GM19043 (cell line): ENCODE measurements around the gene TRNT1.
A peak's percentile ranks its signal among the peaks of the same experiment; 100 is the strongest.

Experiments used
- ATAC-seq: cut with Tn5 transposase; IDR thresholded peaks from one replicate; pipeline ENCODE4 v1.9.1; 2021; ENCODE audit warnings: low read depth; ENCODE audit not compliant: unreplicated experiment

Gene TRNT1

DNA sequence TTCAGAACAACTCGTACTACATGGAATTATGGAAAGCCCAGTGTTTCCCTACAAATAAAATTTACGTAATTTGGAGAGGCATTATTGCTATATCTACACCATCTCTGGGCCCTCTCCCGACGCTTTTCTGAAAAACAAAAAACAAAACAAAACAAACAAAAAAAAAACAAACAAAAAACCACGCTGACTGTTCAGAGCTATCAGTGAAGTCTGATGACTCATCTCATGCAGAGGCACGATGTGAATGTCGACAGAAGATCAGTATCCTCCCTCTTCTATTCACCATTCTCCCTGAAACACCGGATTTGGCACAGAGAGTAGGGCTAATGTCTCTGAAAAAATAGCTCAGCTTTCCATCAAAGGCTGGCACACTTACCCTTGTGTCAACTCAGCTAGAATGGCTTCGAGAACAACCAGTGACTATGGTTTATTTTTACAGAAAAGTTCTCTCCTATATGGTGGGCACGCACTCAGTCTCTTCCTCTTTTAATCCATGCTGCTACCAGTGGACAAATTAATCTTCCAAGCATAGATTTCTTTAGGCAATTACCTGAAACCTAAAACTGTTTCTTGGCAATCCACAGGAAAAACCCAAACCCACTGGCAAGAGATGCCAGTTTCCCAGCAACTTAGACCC lies 51.2 kb downstream of the TRNT1 start:
- ATAC-seq: no peak

DNA sequence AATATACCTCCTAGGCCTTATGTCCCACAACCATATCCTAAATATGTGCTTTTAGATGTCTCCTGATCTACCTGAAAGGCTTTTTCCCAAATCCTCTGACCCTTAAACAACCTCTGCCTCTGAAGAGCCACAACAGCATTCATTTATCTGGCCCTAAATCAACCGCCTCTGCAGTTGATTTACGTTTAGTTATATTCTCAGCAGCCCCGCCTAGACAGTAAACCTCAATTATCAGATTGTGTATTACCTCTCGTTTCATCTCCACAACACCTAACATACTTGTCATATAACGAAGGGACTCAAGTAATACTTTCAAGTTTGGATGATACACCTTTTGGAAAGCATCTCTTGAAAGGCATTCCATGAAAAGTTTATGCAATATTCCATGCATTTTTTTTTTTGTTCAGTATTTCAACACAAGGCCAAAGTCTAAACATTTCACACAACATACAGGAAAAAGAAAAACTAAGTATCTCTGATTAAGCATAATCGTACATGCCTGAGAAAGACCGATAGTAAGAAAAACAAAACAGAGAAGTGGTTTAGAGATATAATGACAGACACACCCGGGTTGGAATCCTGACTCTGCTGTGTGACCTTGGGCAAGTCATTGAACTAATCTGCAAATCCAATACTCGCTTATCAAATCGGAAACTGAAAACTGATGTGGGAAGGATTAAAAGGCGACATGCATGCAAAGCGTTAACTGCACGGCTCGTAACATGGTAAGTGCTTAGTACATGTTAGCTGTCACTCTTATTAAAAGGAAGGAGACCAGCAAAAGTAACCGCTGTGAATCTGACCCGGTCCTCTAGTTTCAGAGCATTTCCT lies 52.0 kb downstream of the TRNT1 start:
- no peak for ATAC-seq

DNA sequence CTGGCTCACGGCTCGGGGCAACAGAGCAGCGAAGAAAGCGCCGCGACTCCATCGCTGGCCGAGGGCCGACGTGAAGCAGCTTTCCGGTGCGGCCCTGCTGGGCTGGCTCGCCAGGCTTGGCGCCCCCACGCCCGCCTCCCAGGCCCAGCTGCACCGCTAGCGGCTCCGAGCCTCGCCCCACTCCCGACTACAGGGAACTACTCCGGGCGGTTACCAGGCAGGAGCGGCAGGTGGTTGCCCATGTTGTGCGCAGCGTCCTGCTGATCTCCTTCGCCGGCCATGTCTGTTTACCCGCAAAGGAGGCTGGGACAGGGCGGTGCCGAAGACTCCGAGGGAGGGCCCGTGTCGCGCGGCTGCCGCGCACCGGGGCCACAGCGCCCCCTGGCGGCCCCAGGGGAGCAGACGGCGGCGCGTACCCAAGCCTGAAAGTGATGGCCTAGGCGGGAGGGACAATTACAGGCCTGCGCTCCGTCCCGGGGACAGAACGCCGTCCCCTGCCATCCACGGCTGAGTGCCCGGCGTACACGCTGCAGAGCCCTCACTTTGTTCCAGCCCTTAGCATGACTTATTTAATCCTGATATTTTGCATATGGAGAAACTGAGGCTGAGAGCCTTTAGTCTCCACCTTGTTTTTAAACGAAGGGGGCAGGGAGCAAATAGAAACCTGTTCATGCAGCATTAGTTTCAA lies 52.8 kb downstream of the TRNT1 start, which contains the start of gene CRBN:
Gene CRBN, minus strand, starts transcription at position 285 of the 688 bp plus-strand sequence. Its CDS starts 4 bp downstream, at position 281.
- peak; percentile 98 for ATAC-seq

DNA sequence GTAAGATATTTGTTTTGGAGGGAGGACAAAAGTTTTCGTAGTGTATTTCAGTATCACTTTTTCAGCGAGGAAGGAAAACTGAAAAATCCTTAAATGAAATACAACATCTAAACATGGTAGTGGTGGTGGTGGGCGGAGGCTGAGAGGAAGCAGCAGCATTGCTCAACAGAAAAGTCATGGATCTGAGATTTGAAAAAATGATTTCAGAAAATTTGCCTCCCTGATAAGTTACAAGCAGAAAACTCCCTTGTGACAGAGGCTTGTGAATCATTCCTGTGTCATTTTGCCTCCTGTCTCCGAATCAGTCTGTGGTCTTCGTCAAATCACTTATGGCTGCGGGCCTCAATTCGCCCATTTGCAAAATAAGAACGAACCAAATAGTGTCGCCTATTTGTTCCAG lies 53.7 kb downstream of the TRNT1 start:
- ATAC-seq: no peak

DNA sequence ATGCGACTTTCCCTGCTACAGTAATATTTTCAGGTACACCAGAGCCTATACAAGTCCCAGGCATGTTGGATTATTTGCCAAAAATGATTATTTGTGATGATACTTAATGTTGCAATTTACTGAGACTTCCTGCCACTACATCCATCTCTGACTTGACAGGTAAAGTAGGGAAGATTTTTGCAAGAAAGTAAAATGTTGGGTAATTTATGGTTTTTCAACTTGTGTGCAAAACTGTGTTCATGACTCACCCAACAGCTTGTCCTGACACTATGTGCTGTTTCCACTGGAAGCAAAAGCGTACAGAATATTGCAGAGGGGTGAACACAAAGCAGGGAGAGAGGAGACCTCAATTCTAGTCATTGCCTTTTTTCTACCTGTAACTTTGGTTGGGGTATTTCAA lies 58.1 kb downstream of the TRNT1 start:
- ATAC-seq: no peak

DNA sequence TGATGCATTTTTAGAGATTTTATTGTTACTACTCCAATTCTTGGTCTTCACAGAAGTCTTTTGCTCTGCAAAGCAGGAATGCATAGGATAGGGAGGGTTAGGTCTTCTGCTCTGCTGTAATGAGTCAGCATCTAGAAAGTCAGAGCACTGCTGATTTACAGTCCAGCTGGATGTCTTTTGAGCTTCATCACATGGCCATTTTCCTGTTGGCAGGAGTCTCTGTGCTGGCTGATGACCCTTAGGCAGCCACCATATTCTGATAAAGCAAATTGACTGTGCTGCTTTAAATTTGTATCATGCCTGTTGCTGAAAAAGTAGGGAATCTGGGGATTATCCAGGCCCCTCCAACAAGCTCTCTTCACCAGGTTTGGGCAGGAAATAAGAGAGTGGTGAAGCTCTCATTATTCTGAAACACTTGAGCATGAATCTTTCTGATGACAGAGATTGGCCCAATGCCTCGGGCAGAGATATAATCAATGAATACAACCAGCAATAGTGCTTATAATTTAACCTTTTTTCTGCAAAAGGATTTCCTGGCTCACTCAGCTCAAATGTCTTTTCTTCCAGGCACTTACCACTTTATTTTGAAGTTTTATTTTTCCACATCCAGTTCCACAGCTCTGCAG lies 62.5 kb downstream of the TRNT1 start:
- no peak for ATAC-seq

DNA sequence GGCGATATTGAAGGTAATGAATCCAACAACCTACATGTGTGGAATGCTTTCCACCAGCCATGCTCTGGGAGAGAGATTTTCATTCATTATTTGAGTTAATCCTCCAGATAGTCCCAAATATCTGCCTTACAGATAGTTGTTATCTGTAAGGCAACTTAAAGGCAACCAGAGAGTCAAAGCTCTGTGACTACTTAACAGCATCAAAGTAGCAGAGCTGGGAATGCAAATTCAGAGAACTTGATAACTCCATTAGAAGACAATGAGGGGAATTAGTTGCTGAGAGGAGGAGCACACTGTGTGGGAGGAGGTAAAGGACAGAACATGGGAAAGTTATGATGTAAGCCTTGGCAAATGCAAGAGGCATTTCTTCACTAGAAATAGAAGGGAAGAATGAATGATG lies 63.2 kb downstream of the TRNT1 start:
- ATAC-seq: no peak

DNA sequence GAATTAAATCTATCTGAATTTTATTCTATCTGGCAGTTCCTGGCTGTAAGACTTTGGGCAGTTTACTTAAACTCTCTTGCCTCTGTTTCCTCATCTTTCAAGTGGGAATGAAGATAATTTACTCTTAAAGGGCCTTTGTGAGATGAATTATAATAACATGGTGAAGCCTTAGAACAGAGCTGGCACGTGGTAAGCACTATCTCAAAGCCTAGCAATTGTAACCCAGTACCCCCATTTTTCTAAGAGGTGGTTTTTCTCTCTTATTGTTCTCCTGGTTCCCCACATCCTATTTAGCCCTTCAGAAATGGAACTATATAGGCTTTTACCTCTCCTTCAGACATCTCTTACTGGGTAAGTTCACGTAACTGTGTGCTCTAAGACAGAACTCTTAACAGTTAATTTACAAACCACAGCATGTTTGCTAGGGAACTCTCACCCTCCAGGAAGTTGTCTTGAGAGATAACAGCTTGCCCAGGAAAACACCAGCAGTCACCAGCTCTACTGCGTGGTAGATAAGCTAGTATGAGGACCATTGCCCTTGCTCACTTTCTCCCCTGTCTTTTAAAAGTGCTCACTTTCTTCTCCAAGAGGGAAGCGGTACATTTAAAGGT lies 65.0 kb downstream of the TRNT1 start:
- no peak for ATAC-seq

DNA sequence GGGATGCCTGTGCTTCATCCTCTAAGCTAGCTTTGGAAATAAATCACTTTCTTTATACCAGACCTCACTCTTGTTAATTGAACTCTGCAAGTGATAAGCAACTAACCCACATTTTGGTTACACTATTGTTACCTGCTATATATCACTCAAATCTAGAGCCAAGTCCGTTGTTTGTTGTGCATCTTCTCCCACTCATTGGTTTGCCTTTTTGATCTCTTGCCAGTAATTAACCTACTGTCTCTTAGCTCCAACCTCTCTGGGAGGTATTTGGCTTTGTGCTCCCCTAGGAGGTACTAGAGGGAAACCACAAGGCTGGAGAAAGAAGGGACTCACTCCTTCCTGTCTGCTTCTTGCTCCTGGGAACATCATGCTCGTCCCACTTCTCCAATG lies 65.5 kb downstream of the TRNT1 start:
- no peak for ATAC-seq

DNA sequence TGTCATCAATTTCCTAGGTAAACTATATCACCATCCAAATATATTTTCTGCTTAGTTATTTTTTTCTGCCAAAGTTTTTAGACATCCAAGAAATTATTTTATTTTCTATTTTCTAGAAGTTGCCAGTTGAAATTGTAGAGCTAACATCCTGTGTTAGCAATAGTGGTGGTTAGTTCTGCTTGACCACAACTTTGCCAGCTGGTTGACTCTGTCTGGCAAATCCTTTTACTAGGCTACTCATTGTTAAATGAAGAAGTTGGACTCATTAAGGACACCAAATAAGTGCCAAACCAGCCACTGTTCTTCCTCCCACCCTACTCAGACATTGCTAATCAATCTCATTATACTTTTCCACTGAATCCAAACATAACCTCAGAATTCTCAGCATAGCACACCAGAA lies 68.1 kb downstream of the TRNT1 start:
- no peak for ATAC-seq

DNA sequence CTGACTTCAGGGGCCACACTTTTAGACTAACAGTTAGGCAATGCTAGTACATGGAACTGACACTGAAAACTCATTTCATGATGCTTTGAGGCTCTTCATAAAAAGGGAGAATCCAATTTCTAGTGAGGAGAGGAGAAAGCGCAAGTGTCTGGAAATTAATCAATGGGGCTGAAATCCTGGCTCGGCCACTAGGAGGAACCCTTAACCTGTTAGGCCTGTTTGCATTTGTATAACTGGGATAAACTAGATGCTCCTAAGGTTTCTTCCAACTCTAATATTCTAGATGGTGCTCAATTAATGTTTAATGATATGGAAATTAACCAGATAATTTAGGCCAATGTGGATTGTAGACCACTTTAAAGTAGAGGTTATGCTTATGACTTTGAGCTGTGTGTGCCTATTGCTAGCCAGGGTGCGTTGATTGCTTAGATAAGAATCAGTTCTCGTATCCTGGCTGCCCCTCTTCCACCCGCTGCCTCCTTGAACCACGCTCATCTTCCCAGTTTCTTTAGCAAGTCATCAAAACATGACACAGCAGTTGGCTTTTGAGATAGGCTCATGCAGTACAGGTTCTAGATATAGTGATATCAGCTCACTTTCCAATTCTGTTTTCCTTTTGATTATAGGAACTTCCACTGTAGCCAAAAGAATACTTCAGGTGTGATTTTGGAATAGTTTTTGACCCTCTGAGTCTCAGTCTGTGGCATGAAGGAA lies 69.6 kb downstream of the TRNT1 start:
- ATAC-seq: no peak
